ENCODE results near the gene SLC6A4. TPM values are rescaled to one million over a fixed set of nuclear protein-coding genes. Genes with fewer than 3 reads are reported as not detected.
A peak's percentile ranks its signal among the peaks of the same experiment; 100 is the strongest.

SLC6A4 gene
- under 1 TPM; 0.11 to 0.62 (median 0.29) TPM for total RNA-seq

- peak; percentile 16 to 72 (median 56) for ATAC-seq (replicated peaks in 6 of 8)
- in situ Hi-C loops (cut with MboI; ENCODE audit: low pct_unique_long_range_greater_than_20kb in 2 of 9, low sequenced_read_pairs in 9 of 9, unreplicated experiment in 9 of 9), result no loop called here
- Histone ChIP-seq H3K4me1 (replicated peaks in 1 of 2) (peaks cover 0 to 6% of the 10 kb centered on the region in 2 donors), H3K27ac (no peak within 1 kb of the TSS), H3K4me3 (peak within 1 kb of the TSS; percentile 14 to 29 (median 21))
- WGBS, 10 experiments, result 0 to 15% (median 8%) methylated on average over 4 to 22 of the region's 82 CpGs; no CpG with 5 or more reads in 5 of the 10 experiments
Measured at GRCh38 chr17:30235386-30236296, at the start of gene SLC6A4. TSS of gene SLC6A4 (minus strand) at chr17:30235697. CDS start at chr17:30221958, 13,739 bp downstream.

GRCh38 chr17:30279156-30279555, 43.7 kb upstream of the SLC6A4 start:
- ATAC-seq (replicated peaks in 6 of 8), result no peak
- no peak overlapping the region for H3K27ac ChIP-seq
- in situ Hi-C loops (cut with MboI; ENCODE audit: low pct_unique_long_range_greater_than_20kb in 2 of 9, low sequenced_read_pairs in 9 of 9, unreplicated experiment in 9 of 9), result loop anchor here in 3 of 9 experiments (25.0 kb wide), 1 partner anchor 167 kb away; the partner anchor contains the start of gene NSRP1 (in 3 of the 3)
- H3K4me1 ChIP-seq (replicated peaks in 1 of 2), result no peaks in the 10 kb centered on the region
- no peak overlapping the region for H3K4me3 ChIP-seq

- in situ Hi-C loops (cut with MboI; ENCODE audit: low pct_unique_long_range_greater_than_20kb in 2 of 9, low sequenced_read_pairs in 9 of 9, unreplicated experiment in 9 of 9), result loop anchor here in 3 of 9 experiments (25.0 kb wide), 1 partner anchor 166 kb away; the partner anchor contains the start of gene NSRP1 (in 3 of the 3)
- no peak overlapping the region for H3K4me3 ChIP-seq
- no peaks in the 10 kb centered on the region for H3K4me1 ChIP-seq (replicated peaks in 1 of 2)
- ATAC-seq (replicated peaks in 6 of 8), result peak in 3 of 8 experiments; percentile 36 to 66 (median 59)
- no peak overlapping the region for H3K27ac ChIP-seq
Measured at GRCh38 chr17:30278032-30278431, 42.5 kb upstream of the SLC6A4 start.

- no peak for ATAC-seq (replicated peaks in 6 of 8)
- H3K27ac ChIP-seq, result no peak overlapping the region
- no peak overlapping the region for H3K4me3 ChIP-seq
- 50 to 100% (median 85%) methylated on average over 1 to 2 of the region's 2 CpGs for WGBS, 10 experiments
- in situ Hi-C loops (cut with MboI; ENCODE audit: low pct_unique_long_range_greater_than_20kb in 2 of 9, low sequenced_read_pairs in 9 of 9, unreplicated experiment in 9 of 9), result loop anchor here in 3 of 9 experiments (25.0 kb wide), 1 partner anchor 164 kb away; the partner anchor contains the start of gene NSRP1 (in 3 of the 3)
- peaks cover 0 to 3% of the 10 kb centered on the region in 2 donors for H3K4me1 ChIP-seq (replicated peaks in 1 of 2)
Measured at GRCh38 chr17:30275911-30276310, 40.4 kb upstream of the SLC6A4 start.

DNA sequence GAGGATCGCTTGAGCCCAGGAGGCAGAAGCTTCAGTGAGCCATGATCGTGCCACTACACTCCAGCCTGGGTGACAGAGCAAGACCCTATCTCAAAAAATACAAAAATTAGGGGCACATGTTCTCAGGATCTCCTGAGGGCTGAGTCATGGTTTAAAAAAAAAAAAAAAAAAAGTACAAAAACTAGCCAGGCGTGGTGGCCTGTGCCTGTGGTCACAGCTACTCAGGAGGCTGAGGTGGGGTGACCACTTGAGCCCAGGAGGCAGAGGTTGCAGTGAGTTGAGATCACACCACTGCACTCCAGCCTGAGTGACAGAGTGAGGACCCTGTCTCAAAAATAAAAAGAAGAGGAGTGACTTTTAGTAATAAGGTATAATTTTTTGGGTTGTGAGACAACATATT, 39.4 kb upstream of the SLC6A4 start:
- in situ Hi-C loops (cut with MboI; ENCODE audit: low pct_unique_long_range_greater_than_20kb in 2 of 9, low sequenced_read_pairs in 9 of 9, unreplicated experiment in 9 of 9), result loop anchor here in 3 of 9 experiments (25.0 kb wide), 1 partner anchor 163 kb away; the partner anchor contains the start of gene NSRP1 (in 3 of the 3)
- Histone ChIP-seq H3K4me3 (no peak overlapping the region), H3K4me1 (replicated peaks in 1 of 2) (peaks cover 0 to 3% of the 10 kb centered on the region in 2 donors), H3K27ac (no peak overlapping the region)
- ATAC-seq (replicated peaks in 6 of 8), result peak in 2 of 8 experiments; percentile 28 to 36
- 67 to 100% (median 100%) methylated on average over 1 to 2 of the region's 3 CpGs; no CpG with 5 or more reads in 1 of the 10 experiments for WGBS, 10 experiments

GRCh38 chr17:30273373-30273772, 37.9 kb upstream of the SLC6A4 start:
- WGBS, 10 experiments, result 82 to 100% (median 100%) methylated on average over 1 to 6 of the region's 6 CpGs; no CpG with 5 or more reads in 3 of the 10 experiments
- in situ Hi-C loops (cut with MboI; ENCODE audit: low pct_unique_long_range_greater_than_20kb in 2 of 9, low sequenced_read_pairs in 9 of 9, unreplicated experiment in 9 of 9), result no loop called here
- peaks cover 0 to 3% of the 10 kb centered on the region in 2 donors for H3K4me1 ChIP-seq (replicated peaks in 1 of 2)
- no peak overlapping the region for H3K4me3 ChIP-seq
- no peak overlapping the region for H3K27ac ChIP-seq
- peak in 1 of 8 experiments; percentile 29 for ATAC-seq (replicated peaks in 6 of 8)

GRCh38 chr17:30271102-30271501, 35.6 kb upstream of the SLC6A4 start:
- Histone ChIP-seq H3K4me1 (replicated peaks in 1 of 2) (peaks cover 0 to 3% of the 10 kb centered on the region in 2 donors), H3K4me3 (no peak overlapping the region), H3K27ac (no peak overlapping the region)
- ATAC-seq (replicated peaks in 6 of 8), result no peak
- in situ Hi-C loops (cut with MboI; ENCODE audit: low pct_unique_long_range_greater_than_20kb in 2 of 9, low sequenced_read_pairs in 9 of 9, unreplicated experiment in 9 of 9), result no loop called here
- 40 to 100% (median 84%) methylated on average over 1 to 6 of the region's 6 CpGs; no CpG with 5 or more reads in 2 of the 10 experiments for WGBS, 10 experiments

DNA sequence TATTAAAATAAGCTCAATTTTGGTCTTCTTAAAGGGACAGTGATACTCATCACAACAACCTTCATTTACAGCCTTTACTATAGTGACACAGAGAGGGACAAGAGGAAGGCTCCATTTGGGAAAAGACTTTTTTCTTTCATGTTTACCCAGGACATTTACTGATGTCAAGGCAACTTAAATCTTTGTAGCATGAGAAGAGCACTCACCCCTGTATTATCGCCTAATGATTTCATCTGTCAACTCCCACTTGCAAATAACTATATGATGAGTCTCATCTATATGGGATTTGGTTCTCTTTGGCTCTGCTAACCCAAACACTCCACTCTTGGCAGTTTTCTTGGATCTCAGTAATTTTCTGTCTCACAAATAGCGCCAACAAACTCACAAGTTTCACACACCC, 32.1 kb upstream of the SLC6A4 start:
- in situ Hi-C loops (cut with MboI; ENCODE audit: low pct_unique_long_range_greater_than_20kb in 2 of 9, low sequenced_read_pairs in 9 of 9, unreplicated experiment in 9 of 9), result no loop called here
- ATAC-seq (replicated peaks in 6 of 8), result no peak
- Histone ChIP-seq H3K27ac (no peak overlapping the region), H3K4me1 (replicated peaks in 1 of 2) (peaks cover 0 to 3% of the 10 kb centered on the region in 2 donors), H3K4me3 (no peak overlapping the region)
- WGBS, 10 experiments, result 80 to 100% (median 91%) methylated on average over 1 to 2 of the region's 2 CpGs; no CpG with 5 or more reads in 2 of the 10 experiments

GRCh38 chr17:30263552-30264333, 28.2 kb upstream of the SLC6A4 start:
- ATAC-seq (replicated peaks in 6 of 8), result no peak
- in situ Hi-C loops (cut with MboI; ENCODE audit: low pct_unique_long_range_greater_than_20kb in 2 of 9, low sequenced_read_pairs in 9 of 9, unreplicated experiment in 9 of 9), result no loop called here
- Histone ChIP-seq H3K4me3 (no peak overlapping the region), H3K4me1 (replicated peaks in 1 of 2) (no peaks in the 10 kb centered on the region), H3K27ac (no peak overlapping the region)
- WGBS, 10 experiments, result 50 to 100% (median 85%) methylated on average over 1 to 2 of the region's 2 CpGs; no CpG with 5 or more reads in 2 of the 10 experiments

GRCh38 chr17:30256756-30257506, 21.4 kb upstream of the SLC6A4 start:
- 46 to 97% (median 78%) methylated on average over 1 to 5 of the region's 5 CpGs; no CpG with 5 or more reads in 1 of the 10 experiments for WGBS, 10 experiments
- ATAC-seq (replicated peaks in 6 of 8), result no peak
- Histone ChIP-seq H3K27ac (no peak overlapping the region), H3K4me3 (no peak overlapping the region), H3K4me1 (replicated peaks in 1 of 2) (no peaks in the 10 kb centered on the region)
- in situ Hi-C loops (cut with MboI; ENCODE audit: low pct_unique_long_range_greater_than_20kb in 2 of 9, low sequenced_read_pairs in 9 of 9, unreplicated experiment in 9 of 9), result no loop called here

- Histone ChIP-seq H3K27ac (no peak overlapping the region), H3K4me3 (no peak overlapping the region), H3K4me1 (replicated peaks in 1 of 2) (no peaks in the 10 kb centered on the region)
- no peak for ATAC-seq (replicated peaks in 6 of 8)
- WGBS, 10 experiments, result 100% methylated on average over 1 of the region's 1 CpG; no CpG with 5 or more reads in 4 of the 10 experiments
- in situ Hi-C loops (cut with MboI; ENCODE audit: low pct_unique_long_range_greater_than_20kb in 2 of 9, low sequenced_read_pairs in 9 of 9, unreplicated experiment in 9 of 9), result no loop called here
Measured at GRCh38 chr17:30254150-30254549, 18.7 kb upstream of the SLC6A4 start.

DNA sequence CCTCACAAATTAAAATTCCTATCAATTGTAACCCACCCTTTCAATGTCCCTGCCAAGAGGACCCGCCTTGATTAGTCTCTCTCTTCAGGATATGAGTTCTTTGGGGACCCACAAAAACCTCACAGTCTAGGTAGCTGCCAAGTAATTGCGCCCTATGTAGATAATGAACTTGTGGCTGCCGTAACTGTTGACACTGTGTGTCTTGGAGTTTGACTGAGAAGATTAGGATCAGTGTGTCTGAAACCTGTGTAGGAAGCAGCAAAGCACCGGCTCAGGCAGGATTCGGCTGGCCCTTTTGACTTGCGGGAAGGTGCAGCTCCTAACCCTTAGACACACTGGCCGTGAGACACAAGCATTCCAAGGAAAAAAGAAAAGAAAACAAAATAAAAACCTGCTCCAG, 17.8 kb upstream of the SLC6A4 start:
- ATAC-seq (replicated peaks in 6 of 8), result no peak
- WGBS, 10 experiments, result 72 to 100% (median 92%) methylated on average over 4 to 6 of the region's 7 CpGs; no CpG with 5 or more reads in 2 of the 10 experiments
- Histone ChIP-seq H3K4me3 (no peak overlapping the region), H3K27ac (no peak overlapping the region), H3K4me1 (replicated peaks in 1 of 2) (no peaks in the 10 kb centered on the region)
- in situ Hi-C loops (cut with MboI; ENCODE audit: low pct_unique_long_range_greater_than_20kb in 2 of 9, low sequenced_read_pairs in 9 of 9, unreplicated experiment in 9 of 9), result no loop called here

Measured in motor neuron (in vitro differentiated cells).